Measurements from ENCODE around the gene FILIP1. TPM values are rescaled to one million over a fixed set of nuclear protein-coding genes. Genes with fewer than 3 reads are reported as not detected.

The FILIP1 gene
- total and polyA plus RNA-seq, 10 of the 15 experiments (the other 5 are each of a cell fraction or from before 2014, with no cell fraction given): 0.23 to 2.0 (median 0.44) TPM

DNA sequence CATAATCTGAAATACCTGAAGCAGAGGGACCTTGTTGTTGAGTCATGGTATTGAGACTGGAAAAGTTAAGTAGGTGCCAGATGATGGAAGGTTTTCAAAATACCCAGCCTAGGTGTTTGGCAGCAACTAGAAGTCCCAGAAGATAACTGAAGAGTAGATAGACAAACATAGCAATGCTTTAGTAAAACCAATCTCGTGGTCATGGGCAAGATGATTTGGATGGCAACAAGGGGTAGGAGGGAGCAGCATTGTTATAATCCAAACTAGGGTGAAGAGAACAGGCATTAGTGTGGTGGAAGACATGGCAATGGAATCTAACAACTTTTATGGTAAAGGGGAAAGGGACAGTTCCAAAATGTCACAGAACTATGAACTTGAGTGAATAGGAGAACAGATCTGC lies 2.3 kb downstream of the FILIP1 start (continued):
- TF ChIP-seq WRNIP1 (IDR thresholded peaks at IDR 0.05; ENCODE audit: borderline replicate concordance, low read depth, low read length) (no peak), BMI1 (IDR thresholded peaks at IDR 0.05; ENCODE audit: borderline replicate concordance) (no peak), BRCA1 (IDR thresholded peaks at IDR 0.05; ENCODE audit: low read depth, low read length) (no peak)

- no peak for DNase-seq (ENCODE audit: low read depth, low spot score)
- in situ Hi-C loops (cut with MboI): no loop called here
Observed at GRCh38 chr6:75490706-75491105, 2.9 kb downstream of the FILIP1 start.

More at GRCh38 chr6:75490706-75491105, 2.9 kb downstream of the FILIP1 start:
- H2AFZ ChIP-seq (ENCODE audit: control insufficient read depth, low read depth, low read length): no peak overlapping the region
- H3K4me3 ChIP-seq: no peak overlapping the region
- FAIRE-seq: no peak
- SMC1A ChIA-PET (ENCODE audit: uncharacterized antibody, unreplicated experiment): no interaction called here
- POLR2A ChIA-PET: no interaction called here
- no peak overlapping the region for H3K27ac ChIP-seq (ENCODE audit: control insufficient read depth, insufficient read depth)
- WGBS (ENCODE audit: insufficient coverage, insufficient replicate concordance, low lambda C conversion rate, missing lambda C conversion rate): 60% methylated on average over 3 of the region's 3 CpGs
- H3K9ac ChIP-seq (ENCODE audit: control insufficient read depth, insufficient read depth, low read length): no peak overlapping the region
- H3K4me2 ChIP-seq (ENCODE audit: control insufficient read depth, insufficient read depth): no peak overlapping the region
- no peaks in the 10 kb centered on the region for H3K27me3 ChIP-seq (replicated peaks in 1 of 2; ENCODE audit: control insufficient read depth in 2 of 2, insufficient read depth in 2 of 2, low read length in 1 of 2)
- RAD21 ChIA-PET (ENCODE audit: unreplicated experiment): interaction anchor here (1.6 kb wide), 1 partner anchor 210 kb away, joined by 8 read pairs; no protein-coding TSS in a partner anchor
- intact Hi-C loops (cut with micrococcal nuclease; ENCODE audit: unreplicated experiment): loop anchor here (5.0 to 10.0 kb wide), 3 partner anchors 116 to 264 kb away; partner anchors contain the start of gene TMEM30A
- TF ChIP-seq NR2C1 (IDR thresholded peaks at IDR 0.05) (no peak), ZBED1 (IDR thresholded peaks at IDR 0.05; ENCODE audit: borderline replicate concordance) (no peak), RUNX3 (IDR thresholded peaks at IDR 0.05; ENCODE audit: low read length) (no peak), ESRRA (IDR thresholded peaks at IDR 0.05; ENCODE audit: low read length) (no peak), STAT3 (IDR thresholded peaks at IDR 0.05; ENCODE audit: low read depth, low read length) (no peak), YBX1 (IDR thresholded peaks at IDR 0.05) (no peak), RCOR1 (conservative IDR thresholded peaks at IDR 0.05; ENCODE audit: low read depth, low read length) (no peak), MEF2B (IDR thresholded peaks at IDR 0.05; ENCODE audit: partially characterized antibody, poor library complexity, severe bottlenecking) (no peak), TBL1XR1 (IDR thresholded peaks at IDR 0.05; ENCODE audit: low read depth, low read length) (no peak), FOS (IDR thresholded peaks at IDR 0.05; ENCODE audit: borderline replicate concordance, extremely low read depth, insufficient read length) (no peak), ZNF384 (IDR thresholded peaks at IDR 0.05; ENCODE audit: borderline replicate concordance, low read depth, low read length) (no peak), GATAD2B (conservative IDR thresholded peaks at IDR 0.05; ENCODE audit: low read depth) (no peak), SMAD1 (IDR thresholded peaks at IDR 0.05; ENCODE audit: low read depth, partially characterized antibody) (no peak), GABPA (IDR thresholded peaks at IDR 0.05; ENCODE audit: low read depth) (no peak), STAT1 (conservative IDR thresholded peaks at IDR 0.05) (no peak), CREB1 (IDR thresholded peaks at IDR 0.05; ENCODE audit: low read depth) (no peak), KAT2A (conservative IDR thresholded peaks at IDR 0.05; ENCODE audit: control insufficient read depth, low read depth, low read length) (no peak)
- TF ChIP-seq, protein P1, sequence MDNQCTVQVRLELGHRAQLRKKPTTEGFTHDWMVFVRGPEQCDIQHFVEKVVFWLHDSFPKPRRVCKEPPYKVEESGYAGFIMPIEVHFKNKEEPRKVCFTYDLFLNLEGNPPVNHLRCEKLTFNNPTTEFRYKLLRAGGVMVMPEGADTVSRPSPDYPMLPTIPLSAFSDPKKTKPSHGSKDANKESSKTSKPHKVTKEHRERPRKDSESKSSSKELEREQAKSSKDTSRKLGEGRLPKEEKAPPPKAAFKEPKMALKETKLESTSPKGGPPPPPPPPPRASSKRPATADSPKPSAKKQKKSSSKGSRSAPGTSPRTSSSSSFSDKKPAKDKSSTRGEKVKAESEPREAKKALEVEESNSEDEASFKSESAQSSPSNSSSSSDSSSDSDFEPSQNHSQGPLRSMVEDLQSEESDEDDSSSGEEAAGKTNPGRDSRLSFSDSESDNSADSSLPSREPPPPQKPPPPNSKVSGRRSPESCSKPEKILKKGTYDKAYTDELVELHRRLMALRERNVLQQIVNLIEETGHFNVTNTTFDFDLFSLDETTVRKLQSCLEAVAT (IDR thresholded peaks at IDR 0.05): no peak
- TF ChIP-seq, protein P2, sequence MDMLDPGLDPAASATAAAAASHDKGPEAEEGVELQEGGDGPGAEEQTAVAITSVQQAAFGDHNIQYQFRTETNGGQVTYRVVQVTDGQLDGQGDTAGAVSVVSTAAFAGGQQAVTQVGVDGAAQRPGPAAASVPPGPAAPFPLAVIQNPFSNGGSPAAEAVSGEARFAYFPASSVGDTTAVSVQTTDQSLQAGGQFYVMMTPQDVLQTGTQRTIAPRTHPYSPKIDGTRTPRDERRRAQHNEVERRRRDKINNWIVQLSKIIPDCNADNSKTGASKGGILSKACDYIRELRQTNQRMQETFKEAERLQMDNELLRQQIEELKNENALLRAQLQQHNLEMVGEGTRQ (IDR thresholded peaks at IDR 0.05; ENCODE audit: borderline replicate concordance, low read depth, low read length): no peak
- H3K4me1 ChIP-seq (ENCODE audit: control insufficient read depth, insufficient read depth, low read length): peaks cover 23% of the 10 kb centered on the region
- no peaks in the 10 kb centered on the region for H3K79me2 ChIP-seq (ENCODE audit: control insufficient read depth, insufficient read depth, low read length)
- no peaks in the 10 kb centered on the region; the same call in 2 of the 3 replicates for H3K9me3 ChIP-seq (replicated peaks; ENCODE audit: control insufficient read depth, insufficient read depth, low read length)
- CTCF ChIA-PET: interaction anchor here (0.7 kb wide), 2 partner anchors 122 to 267 kb away, joined by 3 read pairs; no protein-coding TSS in a partner anchor
- no TSS peak for BruUV-seq (replicated peaks)
- ATAC-seq: no peak
- no peaks in the 10 kb centered on the region for H3K36me3 ChIP-seq (ENCODE audit: control insufficient read depth in 2 of 2, insufficient read depth in 2 of 2, low read length in 1 of 2)
- H4K20me1 ChIP-seq (ENCODE audit: control insufficient read depth, insufficient read depth): no peaks in the 10 kb centered on the region

All from GM12878 (cell line).